Upper lobe of left lung (tissue), 4 donors: ENCODE data around the gene OSBPL10.

Experiments used
- POLR2A ChIP-seq, 4 donors: fragments of 450-650 bp; IDR thresholded peaks; one replicate each; pipeline ENCODE4 v1.5.1; 2016 to 2017; ENCODE audit warnings: antibody characterized with exemption in 4 of 4, mild to moderate bottlenecking in 2 of 4
- TF ChIP-seq, protein P1 (sequence below), 6 experiments: fragments of 450-650 bp in 4 of 6; fragments of 200-600 bp in 2 of 6; sonication (generic) in 2 of 6; IDR thresholded peaks; one replicate each; pipeline ENCODE4 v1.5.1; 2016 to 2019; ENCODE audit warnings: antibody characterized with exemption in 6 of 6

DNA sequence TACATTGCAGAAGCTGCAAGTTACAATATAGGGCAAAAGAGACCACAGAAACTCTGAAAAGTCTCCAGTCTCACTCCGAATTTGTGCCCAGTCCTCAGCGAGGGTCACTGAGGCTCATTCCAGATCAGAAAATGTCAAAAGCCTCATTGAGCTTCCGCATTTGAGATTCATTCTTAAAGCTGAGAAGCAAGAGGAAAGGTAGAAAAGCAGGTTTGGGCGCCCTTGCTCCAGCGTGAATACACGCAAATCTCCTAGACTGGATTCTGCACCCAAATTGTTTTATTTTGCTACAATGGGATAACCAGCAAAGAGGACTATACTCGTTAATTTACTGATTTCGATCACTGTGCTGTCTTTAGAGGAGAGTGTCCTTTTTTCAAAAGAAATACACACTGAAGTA is 236.1 kb downstream of the OSBPL10 start:
- TF ChIP-seq POLR2A (IDR thresholded peaks at IDR 0.05): no peak
- TF ChIP-seq, protein P1, sequence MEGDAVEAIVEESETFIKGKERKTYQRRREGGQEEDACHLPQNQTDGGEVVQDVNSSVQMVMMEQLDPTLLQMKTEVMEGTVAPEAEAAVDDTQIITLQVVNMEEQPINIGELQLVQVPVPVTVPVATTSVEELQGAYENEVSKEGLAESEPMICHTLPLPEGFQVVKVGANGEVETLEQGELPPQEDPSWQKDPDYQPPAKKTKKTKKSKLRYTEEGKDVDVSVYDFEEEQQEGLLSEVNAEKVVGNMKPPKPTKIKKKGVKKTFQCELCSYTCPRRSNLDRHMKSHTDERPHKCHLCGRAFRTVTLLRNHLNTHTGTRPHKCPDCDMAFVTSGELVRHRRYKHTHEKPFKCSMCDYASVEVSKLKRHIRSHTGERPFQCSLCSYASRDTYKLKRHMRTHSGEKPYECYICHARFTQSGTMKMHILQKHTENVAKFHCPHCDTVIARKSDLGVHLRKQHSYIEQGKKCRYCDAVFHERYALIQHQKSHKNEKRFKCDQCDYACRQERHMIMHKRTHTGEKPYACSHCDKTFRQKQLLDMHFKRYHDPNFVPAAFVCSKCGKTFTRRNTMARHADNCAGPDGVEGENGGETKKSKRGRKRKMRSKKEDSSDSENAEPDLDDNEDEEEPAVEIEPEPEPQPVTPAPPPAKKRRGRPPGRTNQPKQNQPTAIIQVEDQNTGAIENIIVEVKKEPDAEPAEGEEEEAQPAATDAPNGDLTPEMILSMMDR (IDR thresholded peaks at IDR 0.05): no peak
